ENCODE results near the gene STAT3.

GRCh38 chr17:42312035-42312284 lies 76.3 kb downstream of the STAT3 start:
- TF ChIP-seq CTCF (IDR thresholded peaks at IDR 0.05) = no peak
- TF ChIP-seq MAZ (IDR thresholded peaks at IDR 0.05; ENCODE audit: borderline replicate concordance, low read depth, low read length) = no peak
- TF ChIP-seq JUN (IDR thresholded peaks at IDR 0.05) = no peak
- TF ChIP-seq NPAS2 (CRISPR knock-in tag; IDR thresholded peaks at IDR 0.05; ENCODE audit: borderline replicate concordance) = no peak
- TF ChIP-seq POLR2A (IDR thresholded peaks at IDR 0.05; ENCODE audit: low read length) = no peak
- TF ChIP-seq PBX3 (IDR thresholded peaks at IDR 0.05) = no peak
- no peak for TF ChIP-seq RCOR1 (IDR thresholded peaks at IDR 0.05; ENCODE audit: low read depth, low read length)
- no peak for TF ChIP-seq SMC3 (IDR thresholded peaks at IDR 0.05)
- TF ChIP-seq FOSB (CRISPR knock-in tag; IDR thresholded peaks at IDR 0.05) = no peak
- no peak for TF ChIP-seq RAD21 (conservative IDR thresholded peaks at IDR 0.05 in 1 of 2, IDR thresholded peaks at IDR 0.05 in 1 of 2)
- no peak for TF ChIP-seq EP300 (IDR thresholded peaks at IDR 0.05)
- TF ChIP-seq NFE2L2 (conservative IDR thresholded peaks at IDR 0.05; ENCODE audit: low read length) = no peak
